Parietal lobe (tissue), 2 donors: ENCODE results near the gene NMD3. TPM values are rescaled to one million over a fixed set of nuclear protein-coding genes. Genes with fewer than 3 reads are reported as not detected.

ENCODE experiments used
- small RNA-seq: library from RNA; depleted of rRNA; stranded (forward); fragments of <200 nt; gene quantifications from one replicate; pipeline ENCODE3, GENCODE V24; 2014; ENCODE audit warnings: low replicate concordance
- total RNA-seq: library from RNA; depleted of rRNA; stranded (reverse); fragments of >200 nt; gene quantifications from one replicate; pipeline ENCODE4 v1.2.3, GENCODE V29; 2014

Gene NMD3
- total RNA-seq = 75.7 TPM

DNA sequence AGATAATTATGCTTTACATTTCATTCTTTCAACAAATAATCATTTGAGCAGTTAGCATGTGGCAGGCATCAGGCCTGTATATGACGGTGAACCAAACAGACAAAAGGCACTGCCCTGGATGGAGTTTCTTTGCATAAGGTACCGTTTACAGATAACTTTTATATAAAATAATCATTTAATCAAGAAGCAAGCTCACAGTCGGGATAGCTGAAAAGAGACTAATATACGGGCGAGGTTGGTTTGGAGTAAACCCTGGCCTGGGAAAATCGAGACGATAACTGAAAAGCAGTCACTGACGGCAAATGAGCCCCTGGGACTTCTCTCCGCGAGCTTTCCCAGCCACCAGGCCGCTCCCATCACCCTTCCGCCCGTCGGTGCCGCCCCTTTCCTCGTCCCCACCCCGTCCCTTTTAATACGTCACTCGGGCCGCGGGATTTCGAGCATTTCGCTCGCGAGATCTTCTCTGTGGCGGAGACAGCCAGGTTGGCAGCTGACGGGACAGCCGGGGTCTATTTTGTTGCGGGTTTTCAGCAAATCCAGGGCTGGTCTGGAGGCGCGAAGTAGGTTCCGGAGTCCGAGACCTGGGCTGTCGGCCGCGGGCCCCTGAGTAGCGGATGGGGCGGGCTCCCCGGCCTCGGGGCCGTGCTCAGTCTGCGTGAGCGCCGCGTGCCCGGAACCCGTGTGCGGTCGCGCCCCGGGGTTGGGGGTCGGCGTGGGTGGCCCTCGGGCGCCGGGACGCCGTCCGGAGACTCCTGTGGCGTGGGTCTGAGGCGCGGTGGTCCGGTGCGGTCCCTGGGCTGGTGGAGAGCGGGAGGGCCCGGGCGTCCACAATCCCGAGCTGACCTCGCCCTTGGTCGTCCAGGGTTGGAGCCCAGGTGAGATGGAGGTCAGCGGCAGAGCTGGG, at the start of gene NMD3:
TSS of gene NMD3 (plus strand) at position 462 of the 904 bp plus-strand sequence. CDS start 703 bp downstream, outside the sequence.

Small RNA genes within 50 kb of the gene (small RNA-seq; reads per million reads assigned to genes)
- not detected for gene AC108738.1

Other genes with a start within 250 kb of the NMD3 start
- 88.3 TPM for gene B3GALNT1, start 116.0 kb upstream of the NMD3 start, total RNA-seq
- 4.1 TPM for gene SPTSSB, start 150.2 kb downstream of the NMD3 start, total RNA-seq